Activated naive CD8-positive, alpha-beta T cell treated with anti-CD3 and anti-CD28 coated beads, Interleukin-2, amount 50 U/mL, for 24 hours (primary cell): ENCODE measurements around the gene KATNA1.
"Not testable (repeated sequence)": the region's sequence is repeated elsewhere in the genome, so short reads cannot be mapped to it uniquely, and the experiment has no call there.

Experiments used
- ATAC-seq: fragments of 150-1000 bp; cut with Tn5 transposase; one replicate; pipeline ENCODE4 v1.10.0; 2021
- DNase-seq: peaks from one replicate; pipeline ENCODE4 v3.0.0; 2021
- H3K27ac Mint-ChIP-seq: one replicate; pipeline ENCODE4 v1.8.0; 2021; ENCODE audit warnings: mild to moderate bottlenecking, mixed read lengths
- H3K27me3 Mint-ChIP-seq: one replicate; pipeline ENCODE4 v1.8.0; 2021; ENCODE audit warnings: mixed read lengths
- H3K36me3 Mint-ChIP-seq: one replicate; pipeline ENCODE4 v1.8.0; 2021; ENCODE audit warnings: low read depth, mixed read lengths
- H3K4me1 Mint-ChIP-seq: one replicate; pipeline ENCODE4 v1.8.0; 2021; ENCODE audit warnings: mixed read lengths
- H3K4me3 Mint-ChIP-seq: one replicate; pipeline ENCODE4 v1.8.0; 2021; ENCODE audit warnings: mild to moderate bottlenecking, moderate library complexity, mixed read lengths
- H3K9me3 Mint-ChIP-seq: one replicate; pipeline ENCODE4 v1.8.0; 2021; ENCODE audit warnings: mixed read lengths

KATNA1 gene

GRCh38 chr6:149648148-149649145 lies at the start of gene KATNA1:
Gene KATNA1 (minus strand): TSS chr6:149648714. CDS start chr6:149638547, 10,167 bp downstream.
- Mint-ChIP-seq H3K4me1 (peaks cover 28% of the 10 kb centered on the region), H3K4me3 (peak within 1 kb of the TSS; percentile 83), H3K9me3 (no peaks in the 10 kb centered on the region), H3K36me3 (peaks cover 2% of the 10 kb centered on the region), H3K27ac (peak within 1 kb of the TSS; percentile 65), H3K27me3 (no peaks in the 10 kb centered on the region)
- DNase-seq (peak; percentile 92), ATAC-seq (peak; percentile 99)

GRCh38 chr6:149698175-149698574 lies 49.7 kb upstream of the KATNA1 start:
- Mint-ChIP-seq H3K4me3 (no peak overlapping the region), H3K36me3 (peaks cover 23% of the 10 kb centered on the region), H3K27ac (no peak overlapping the region), H3K9me3 (no peaks in the 10 kb centered on the region), H3K4me1 (peaks cover 13% of the 10 kb centered on the region), H3K27me3 (no peaks in the 10 kb centered on the region)
- no peak for DNase-seq
- ATAC-seq: no peak

DNA sequence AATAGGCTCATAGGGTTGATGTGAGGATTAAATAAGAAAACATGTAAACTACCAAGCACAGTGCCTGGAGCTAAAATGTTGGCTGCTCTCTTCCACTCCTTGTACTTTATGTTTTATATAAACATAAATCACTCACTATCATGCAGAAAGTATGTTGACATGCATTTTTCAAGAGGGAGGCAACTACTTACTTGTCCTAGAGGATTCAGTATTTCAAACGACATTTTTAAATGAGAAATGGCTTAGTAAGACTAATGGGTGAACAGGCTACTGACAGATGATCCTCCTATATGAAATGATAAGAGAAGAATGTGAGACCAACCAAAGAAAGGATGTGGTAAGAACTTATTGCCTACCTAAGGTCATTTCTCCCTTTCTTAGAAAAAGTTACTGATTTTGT lies 48.4 kb upstream of the KATNA1 start:
- Mint-ChIP-seq H3K27me3 (no peaks in the 10 kb centered on the region), H3K4me1 (peaks cover 13% of the 10 kb centered on the region), H3K9me3 (no peaks in the 10 kb centered on the region), H3K36me3 (peaks cover 27% of the 10 kb centered on the region), H3K27ac (no peak overlapping the region), H3K4me3 (no peak overlapping the region)
- ATAC-seq (no peak), DNase-seq (no peak)

- H3K27ac Mint-ChIP-seq: no peak overlapping the region
- H3K27me3 Mint-ChIP-seq: no peaks in the 10 kb centered on the region
- DNase-seq: no peak
- no peak for ATAC-seq
- H3K9me3 Mint-ChIP-seq: no peaks in the 10 kb centered on the region
- no peak overlapping the region for H3K4me3 Mint-ChIP-seq
- H3K36me3 Mint-ChIP-seq: peaks cover 33% of the 10 kb centered on the region
- peaks cover 5% of the 10 kb centered on the region for H3K4me1 Mint-ChIP-seq
Observed at GRCh38 chr6:149694921-149695320, 46.4 kb upstream of the KATNA1 start.

- H3K27ac Mint-ChIP-seq: no peak overlapping the region
- no peak overlapping the region for H3K4me3 Mint-ChIP-seq
- peaks cover 39% of the 10 kb centered on the region for H3K36me3 Mint-ChIP-seq
- DNase-seq (no peak), ATAC-seq (no peak)
- no peaks in the 10 kb centered on the region for H3K9me3 Mint-ChIP-seq
- H3K4me1 Mint-ChIP-seq: peaks cover 16% of the 10 kb centered on the region
- H3K27me3 Mint-ChIP-seq: no peaks in the 10 kb centered on the region
Observed at GRCh38 chr6:149691201-149691600, 42.7 kb upstream of the KATNA1 start.

DNA sequence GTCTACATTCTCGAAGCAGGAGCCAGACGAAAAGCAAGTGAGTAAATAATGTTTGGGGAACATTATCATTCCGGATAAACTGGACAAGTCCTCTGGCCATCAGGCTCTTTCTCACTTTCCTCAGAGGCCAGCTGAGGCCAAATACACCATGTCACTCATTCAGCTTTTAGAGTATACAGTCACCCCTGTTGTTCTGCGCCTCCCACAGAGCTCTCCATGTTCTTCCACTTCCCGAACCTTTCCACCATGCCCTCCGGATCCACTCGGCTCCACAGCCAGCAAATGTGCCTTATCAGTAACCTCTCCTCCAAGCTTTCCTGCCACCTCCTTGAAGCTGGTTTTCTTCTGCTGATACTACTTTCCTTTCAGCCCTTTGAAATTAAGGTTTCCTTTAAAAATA lies 37.7 kb upstream of the KATNA1 start:
- peaks cover 21% of the 10 kb centered on the region for H3K4me1 Mint-ChIP-seq
- H3K27me3 Mint-ChIP-seq: no peaks in the 10 kb centered on the region
- H3K4me3 Mint-ChIP-seq: no peak overlapping the region
- DNase-seq (no peak), ATAC-seq (no peak)
- H3K27ac Mint-ChIP-seq: peak overlapping the region; percentile 78
- peaks cover 30% of the 10 kb centered on the region for H3K36me3 Mint-ChIP-seq
- H3K9me3 Mint-ChIP-seq: no peaks in the 10 kb centered on the region

DNA sequence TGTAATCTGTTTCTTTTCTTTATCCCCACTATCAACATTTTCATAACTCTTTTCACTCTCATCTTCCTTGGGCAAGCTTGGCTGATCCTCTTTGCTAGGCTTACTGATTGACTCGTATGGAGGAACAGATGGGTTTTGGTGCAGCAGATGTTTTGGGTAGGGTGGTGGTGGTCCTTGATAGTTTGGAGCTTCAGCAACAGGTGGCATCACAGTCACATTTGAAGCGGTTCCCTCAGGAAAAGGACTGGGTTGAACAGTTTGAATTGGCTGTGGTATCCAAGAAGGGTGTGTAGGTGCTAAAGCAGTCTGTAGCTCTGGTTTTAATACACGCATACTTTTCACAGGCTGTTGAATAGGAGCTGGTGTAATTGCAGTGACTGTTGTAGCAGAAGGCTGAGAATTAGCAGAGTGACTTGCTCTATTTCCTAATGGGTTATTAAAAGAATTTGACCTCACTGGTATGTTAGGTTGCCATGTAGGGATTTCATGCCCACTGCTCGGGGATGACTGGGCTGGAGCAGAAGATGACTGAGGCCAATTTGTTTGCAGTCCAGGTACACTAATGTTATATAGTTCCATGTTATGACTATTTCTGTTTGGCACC lies 34.8 kb upstream of the KATNA1 start:
- H3K9me3 Mint-ChIP-seq: no peaks in the 10 kb centered on the region
- ATAC-seq (no peak), DNase-seq (no peak)
- peaks cover 19% of the 10 kb centered on the region for H3K4me1 Mint-ChIP-seq
- H3K27me3 Mint-ChIP-seq: no peaks in the 10 kb centered on the region
- no peak overlapping the region for H3K4me3 Mint-ChIP-seq
- peaks cover 33% of the 10 kb centered on the region for H3K36me3 Mint-ChIP-seq
- no peak overlapping the region for H3K27ac Mint-ChIP-seq

- ATAC-seq, H3K4me3 Mint-ChIP-seq, DNase-seq, H3K9me3 Mint-ChIP-seq, H3K27me3 Mint-ChIP-seq, H3K27ac Mint-ChIP-seq: not testable (repeated sequence)
- H3K36me3 Mint-ChIP-seq: peaks cover 39% of the 10 kb centered on the region
- H3K4me1 Mint-ChIP-seq: peaks cover 11% of the 10 kb centered on the region
Observed at GRCh38 chr6:149681845-149682244, 33.3 kb upstream of the KATNA1 start.

DNA sequence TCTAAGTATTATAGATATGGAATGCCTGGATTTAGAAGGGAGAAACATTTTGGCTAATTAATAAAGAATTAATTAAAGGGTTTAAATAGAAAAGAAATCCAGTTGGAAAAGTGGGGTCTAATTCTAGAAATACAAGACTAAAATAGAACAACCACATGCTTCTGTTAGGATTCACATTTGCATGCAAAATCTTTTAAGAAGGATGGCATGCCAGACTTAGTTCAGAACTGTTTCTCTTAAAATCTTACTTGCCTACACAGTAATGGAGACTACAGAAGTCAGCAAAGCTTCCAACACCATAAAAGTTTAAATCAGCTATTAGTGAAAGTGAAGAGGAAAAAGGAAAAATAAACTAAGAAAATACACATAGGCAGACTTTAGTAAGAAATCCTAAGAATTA lies 32.7 kb upstream of the KATNA1 start:
- no peak overlapping the region for H3K4me3 Mint-ChIP-seq
- H3K4me1 Mint-ChIP-seq: peaks cover 5% of the 10 kb centered on the region
- peaks cover 41% of the 10 kb centered on the region for H3K36me3 Mint-ChIP-seq
- no peak for ATAC-seq
- H3K9me3 Mint-ChIP-seq: no peaks in the 10 kb centered on the region
- no peak for DNase-seq
- no peaks in the 10 kb centered on the region for H3K27me3 Mint-ChIP-seq
- no peak overlapping the region for H3K27ac Mint-ChIP-seq

- no peak overlapping the region for H3K27ac Mint-ChIP-seq
- peaks cover 40% of the 10 kb centered on the region for H3K36me3 Mint-ChIP-seq
- DNase-seq: no peak
- H3K4me3 Mint-ChIP-seq: no peak overlapping the region
- no peaks in the 10 kb centered on the region for H3K27me3 Mint-ChIP-seq
- H3K9me3 Mint-ChIP-seq: no peaks in the 10 kb centered on the region
- H3K4me1 Mint-ChIP-seq: no peaks in the 10 kb centered on the region
- ATAC-seq: no peak
Observed at GRCh38 chr6:149680503-149680902, 32.0 kb upstream of the KATNA1 start.

- H3K27me3 Mint-ChIP-seq, ATAC-seq, H3K27ac Mint-ChIP-seq, H3K4me1 Mint-ChIP-seq, H3K9me3 Mint-ChIP-seq, H3K4me3 Mint-ChIP-seq, DNase-seq: not testable (repeated sequence)
- peaks cover 52% of the 10 kb centered on the region for H3K36me3 Mint-ChIP-seq
Observed at GRCh38 chr6:149672265-149672664, 23.8 kb upstream of the KATNA1 start.

DNA sequence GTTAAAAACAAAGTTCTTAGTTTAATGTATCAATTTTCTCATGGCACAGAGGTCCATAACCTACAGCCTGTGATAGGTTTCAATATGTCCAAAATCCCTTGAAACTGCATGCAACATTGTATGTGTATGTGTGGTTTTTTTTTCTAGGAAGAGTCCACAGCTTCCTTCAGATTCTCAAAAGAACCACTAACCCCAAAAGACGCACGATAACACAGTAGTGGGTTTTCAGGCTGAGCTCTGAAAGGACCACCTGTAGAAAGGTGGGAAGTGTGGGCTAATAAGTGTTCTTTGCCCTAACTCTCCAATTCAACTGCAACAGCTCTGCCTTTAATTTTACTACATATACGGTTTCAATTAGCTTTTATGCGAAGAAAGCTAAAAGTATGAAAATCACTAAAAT lies 11.5 kb upstream of the KATNA1 start:
- Mint-ChIP-seq H3K4me1 (no peaks in the 10 kb centered on the region), H3K27ac (no peak overlapping the region), H3K36me3 (peaks cover 23% of the 10 kb centered on the region), H3K27me3 (no peaks in the 10 kb centered on the region), H3K9me3 (no peaks in the 10 kb centered on the region), H3K4me3 (no peak overlapping the region)
- no peak for DNase-seq
- no peak for ATAC-seq

DNA sequence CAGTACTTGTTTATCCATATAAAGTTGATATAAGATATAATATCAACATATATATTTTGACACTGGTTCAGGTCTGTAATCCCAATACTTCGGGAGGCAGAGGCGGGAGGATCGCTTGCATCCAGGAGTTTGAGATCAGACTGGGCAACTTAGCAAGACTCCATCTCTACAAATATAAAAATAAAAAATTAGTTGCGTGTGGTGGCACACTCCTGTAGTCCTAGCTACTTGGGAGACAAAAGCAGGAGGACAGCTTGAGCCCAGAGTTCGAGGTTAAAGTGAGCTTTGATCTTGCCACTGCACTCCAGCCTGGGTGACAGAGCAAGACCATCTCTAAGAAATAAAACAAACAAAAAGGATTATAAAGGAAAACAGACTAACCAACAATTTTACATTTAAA lies 8.9 kb upstream of the KATNA1 start:
- no peak for DNase-seq
- H3K9me3 Mint-ChIP-seq: no peaks in the 10 kb centered on the region
- no peak overlapping the region for H3K4me3 Mint-ChIP-seq
- no peak overlapping the region for H3K27ac Mint-ChIP-seq
- H3K4me1 Mint-ChIP-seq: no peaks in the 10 kb centered on the region
- ATAC-seq: no peak
- no peaks in the 10 kb centered on the region for H3K27me3 Mint-ChIP-seq
- H3K36me3 Mint-ChIP-seq: peaks cover 12% of the 10 kb centered on the region

DNA sequence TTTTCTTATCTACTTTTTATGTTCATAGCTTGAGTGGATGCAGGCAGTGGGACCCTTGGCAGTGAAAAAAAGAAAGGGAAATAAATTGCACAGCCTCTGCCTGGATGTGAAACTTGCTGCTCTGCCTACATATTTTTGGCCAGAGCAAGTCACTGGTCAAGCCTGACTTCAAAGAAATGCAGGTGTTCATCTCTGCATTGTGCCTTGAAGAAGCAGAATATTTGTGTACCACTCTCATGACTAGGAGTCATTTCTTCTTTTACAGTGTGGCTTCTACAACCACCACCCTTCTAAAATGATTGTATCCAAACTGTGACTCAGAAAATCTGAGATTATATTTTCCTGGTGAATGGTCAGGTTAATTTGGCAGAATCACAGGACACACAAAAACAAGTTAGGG lies 2.5 kb upstream of the KATNA1 start:
- DNase-seq: no peak
- no peaks in the 10 kb centered on the region for H3K9me3 Mint-ChIP-seq
- no peaks in the 10 kb centered on the region for H3K36me3 Mint-ChIP-seq
- H3K27ac Mint-ChIP-seq: no peak overlapping the region
- ATAC-seq: no peak
- no peak overlapping the region for H3K4me3 Mint-ChIP-seq
- no peaks in the 10 kb centered on the region for H3K27me3 Mint-ChIP-seq
- peaks cover 21% of the 10 kb centered on the region for H3K4me1 Mint-ChIP-seq

- peaks cover 28% of the 10 kb centered on the region for H3K4me1 Mint-ChIP-seq
Observed at GRCh38 chr6:149646599-149646998, 1.9 kb downstream of the KATNA1 start.

More at GRCh38 chr6:149646599-149646998, 1.9 kb downstream of the KATNA1 start:
- no peak for DNase-seq
- Mint-ChIP-seq H3K36me3 (peaks cover 4% of the 10 kb centered on the region), H3K9me3 (no peaks in the 10 kb centered on the region), H3K4me3 (peak overlapping the region; percentile 83), H3K27ac (no peak overlapping the region), H3K27me3 (no peaks in the 10 kb centered on the region)
- ATAC-seq: no peak
